ENCODE measurements around the gene PIK3C2G.

The PIK3C2G gene

DNA sequence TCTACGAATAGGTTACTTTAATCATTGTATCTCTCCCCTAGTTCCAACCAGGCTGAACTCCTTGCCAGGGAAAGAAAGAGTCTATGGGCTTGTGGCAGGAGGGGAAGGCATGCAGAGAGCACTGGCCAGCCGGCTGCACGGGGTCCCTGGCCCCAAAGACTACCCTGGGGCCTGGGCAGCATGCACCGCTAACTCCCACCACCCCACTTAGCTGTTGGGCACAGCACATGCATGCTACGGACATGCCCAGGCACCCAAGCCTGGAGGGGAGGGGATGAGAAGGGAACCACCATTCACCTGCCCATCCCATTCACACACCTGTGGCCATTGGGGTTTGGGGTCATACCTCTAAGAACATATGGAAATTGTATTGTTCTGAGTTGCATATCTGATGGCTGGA lies 94.1 kb downstream of the PIK3C2G start:
- DNase-seq: no peak

GRCh38 chr12:18358077-18358476 lies 96.8 kb downstream of the PIK3C2G start:
- DNase-seq: no peak

DNA sequence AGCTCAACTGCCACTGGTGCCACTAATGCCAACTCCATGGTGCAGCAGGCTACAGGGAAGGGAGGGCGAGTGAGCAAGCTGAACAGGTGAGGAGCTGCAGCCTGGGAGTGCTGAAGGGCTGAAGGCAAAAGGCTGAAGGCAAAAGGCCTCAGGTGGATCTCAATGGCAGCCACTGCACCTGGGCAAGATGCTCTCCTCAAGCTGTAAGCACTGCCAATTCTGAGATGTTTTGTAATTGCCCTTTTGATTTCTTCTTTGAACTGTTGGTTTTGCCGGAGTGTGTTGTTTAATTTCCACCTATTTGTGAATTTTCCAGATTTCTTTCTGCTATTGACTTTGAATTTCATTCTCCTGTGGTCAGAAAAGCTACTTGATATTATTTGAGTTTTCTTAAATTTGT lies 97.6 kb downstream of the PIK3C2G start:
- no peak for DNase-seq

GRCh38 chr12:18361433-18361832 lies 100.1 kb downstream of the PIK3C2G start:
- DNase-seq: no peak

GRCh38 chr12:18363321-18363720 lies 102.0 kb downstream of the PIK3C2G start:
- no peak for DNase-seq

DNA sequence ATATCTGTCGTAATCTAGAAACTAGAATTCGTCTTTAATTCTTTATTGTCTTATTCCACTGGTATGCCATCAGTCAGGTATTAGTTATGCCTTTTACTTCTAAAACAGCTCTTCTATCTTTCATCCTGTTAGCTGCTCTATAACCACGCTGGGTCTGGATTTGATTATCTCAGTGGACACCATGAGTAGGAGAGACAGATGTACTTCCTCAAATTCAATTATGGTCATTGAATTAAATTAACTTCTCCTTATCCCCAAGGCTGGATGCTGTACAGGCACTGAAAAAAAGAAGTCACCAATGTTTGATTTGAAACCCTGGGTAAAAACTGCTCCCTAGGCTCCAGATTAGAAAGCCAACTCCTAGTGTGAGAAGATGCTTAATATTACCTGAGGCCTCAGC lies 107.3 kb downstream of the PIK3C2G start:
- DNase-seq: no peak

GRCh38 chr12:18373181-18373580 lies 111.9 kb downstream of the PIK3C2G start:
- DNase-seq: no peak

DNA sequence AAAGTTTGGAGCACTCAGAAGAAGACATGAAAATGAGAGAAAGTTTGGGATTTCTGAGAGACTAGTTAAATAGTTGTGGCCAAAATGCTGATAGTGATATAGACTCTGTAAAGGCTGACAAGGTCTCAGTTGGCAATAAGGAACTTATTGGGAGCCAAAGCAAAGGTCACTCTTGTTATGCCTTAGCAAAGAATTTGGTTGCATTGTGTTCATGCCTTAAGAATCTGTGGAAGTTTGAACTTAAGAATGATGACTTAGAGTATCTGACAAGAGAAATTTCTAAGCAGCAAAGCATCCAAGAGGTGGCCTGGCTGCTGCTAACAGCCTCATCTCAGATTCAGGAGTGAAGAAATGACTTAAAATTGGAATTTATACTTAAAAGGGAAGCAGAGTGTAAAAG lies 113.8 kb downstream of the PIK3C2G start:
- DNase-seq: no peak

GRCh38 chr12:18375583-18375982 lies 114.3 kb downstream of the PIK3C2G start:
- no peak for DNase-seq

DNA sequence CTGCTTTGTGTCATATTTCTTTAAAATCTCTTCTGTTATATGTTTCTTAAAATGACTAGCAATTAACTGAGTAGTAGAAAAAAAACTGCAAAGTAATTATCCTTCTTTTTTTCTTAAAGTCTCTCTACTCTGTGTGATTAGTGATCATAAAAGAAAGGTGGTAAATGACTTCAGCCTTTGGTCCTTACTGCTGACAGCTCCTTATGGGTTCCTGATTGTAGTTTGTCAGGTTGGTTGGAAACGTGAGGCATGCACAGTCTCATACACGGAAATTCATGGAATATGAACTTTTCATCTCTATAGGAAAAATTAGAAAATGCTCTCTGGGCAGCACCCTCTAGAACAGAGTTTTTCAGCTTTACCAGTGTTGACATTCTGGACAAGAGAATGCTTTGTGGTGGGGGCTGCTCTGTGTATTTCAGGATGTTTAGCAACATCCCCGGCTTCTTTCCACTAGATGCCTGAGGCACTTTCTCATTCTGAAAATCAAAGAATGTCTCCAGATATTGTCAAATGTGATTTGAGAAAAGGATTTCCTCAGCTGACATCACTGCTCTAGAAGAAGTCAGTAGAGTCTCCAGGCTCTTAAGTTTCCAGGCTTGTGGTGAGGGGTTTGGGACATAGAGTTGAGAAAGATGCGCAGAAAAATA lies 121.0 kb downstream of the PIK3C2G start:
- no peak for DNase-seq

DNA sequence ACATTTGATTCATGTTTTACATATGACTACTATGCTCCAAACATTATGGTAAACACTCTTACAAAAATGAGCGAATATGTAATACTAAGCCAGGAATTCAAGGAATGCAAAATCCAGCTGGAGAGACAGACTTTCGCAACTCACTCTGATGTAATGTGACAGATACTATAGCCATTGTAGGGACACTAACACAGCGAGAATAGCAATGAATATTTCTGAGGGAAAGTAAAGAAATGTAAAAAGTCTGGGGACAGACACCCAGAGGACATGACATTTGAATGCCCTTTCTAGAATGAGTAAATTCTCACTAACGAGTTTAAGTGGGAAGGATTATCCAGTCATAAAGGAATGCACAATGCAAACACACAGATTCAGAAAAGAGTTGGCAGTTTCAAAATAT lies 121.9 kb downstream of the PIK3C2G start:
- DNase-seq: no peak

- DNase-seq: no peak
Measured at GRCh38 chr12:18387706-18388105, 126.4 kb downstream of the PIK3C2G start.

DNA sequence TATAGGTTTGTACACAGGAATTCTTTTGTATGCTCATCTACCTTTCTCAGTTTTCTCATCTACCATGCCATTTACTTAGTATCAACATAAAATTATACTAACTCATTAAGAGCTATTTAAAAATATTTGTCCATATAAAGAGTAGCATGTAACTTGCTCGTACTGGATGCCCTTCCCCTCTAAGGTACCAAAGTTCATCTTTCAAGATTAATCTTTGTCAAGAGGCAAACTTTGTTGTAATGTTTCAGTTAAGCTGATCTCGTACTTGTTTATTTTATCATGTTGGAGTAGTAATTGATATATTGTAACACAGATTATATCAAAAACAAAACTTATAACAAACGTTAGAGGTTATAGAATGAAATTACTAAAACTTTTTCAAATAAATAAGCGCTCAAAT lies 128.5 kb downstream of the PIK3C2G start:
- DNase-seq: no peak

- no peak for DNase-seq
Measured at GRCh38 chr12:18391151-18391550, 129.8 kb downstream of the PIK3C2G start.

- DNase-seq: no peak
Measured at GRCh38 chr12:18394742-18395141, 133.4 kb downstream of the PIK3C2G start.

DNA sequence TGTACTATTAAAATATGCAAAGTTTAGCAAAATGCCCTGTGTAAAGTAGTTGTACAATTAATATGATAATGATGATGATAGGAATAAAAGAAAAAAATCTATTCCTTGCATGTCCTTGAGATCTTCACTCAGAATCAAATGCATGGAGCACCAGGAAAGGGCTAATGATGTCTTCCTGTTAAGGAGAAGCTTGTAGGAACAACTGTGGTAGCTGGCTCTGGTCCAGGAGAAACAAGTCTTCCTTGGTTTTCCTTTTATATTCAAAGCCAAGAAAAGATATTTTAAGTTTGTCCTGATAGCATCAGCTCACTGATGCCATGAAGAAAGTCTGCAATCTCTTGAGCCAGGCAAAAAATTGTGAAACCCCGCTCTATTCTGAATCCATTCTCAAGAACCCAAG lies 138.9 kb downstream of the PIK3C2G start:
- DNase-seq: no peak

DNA sequence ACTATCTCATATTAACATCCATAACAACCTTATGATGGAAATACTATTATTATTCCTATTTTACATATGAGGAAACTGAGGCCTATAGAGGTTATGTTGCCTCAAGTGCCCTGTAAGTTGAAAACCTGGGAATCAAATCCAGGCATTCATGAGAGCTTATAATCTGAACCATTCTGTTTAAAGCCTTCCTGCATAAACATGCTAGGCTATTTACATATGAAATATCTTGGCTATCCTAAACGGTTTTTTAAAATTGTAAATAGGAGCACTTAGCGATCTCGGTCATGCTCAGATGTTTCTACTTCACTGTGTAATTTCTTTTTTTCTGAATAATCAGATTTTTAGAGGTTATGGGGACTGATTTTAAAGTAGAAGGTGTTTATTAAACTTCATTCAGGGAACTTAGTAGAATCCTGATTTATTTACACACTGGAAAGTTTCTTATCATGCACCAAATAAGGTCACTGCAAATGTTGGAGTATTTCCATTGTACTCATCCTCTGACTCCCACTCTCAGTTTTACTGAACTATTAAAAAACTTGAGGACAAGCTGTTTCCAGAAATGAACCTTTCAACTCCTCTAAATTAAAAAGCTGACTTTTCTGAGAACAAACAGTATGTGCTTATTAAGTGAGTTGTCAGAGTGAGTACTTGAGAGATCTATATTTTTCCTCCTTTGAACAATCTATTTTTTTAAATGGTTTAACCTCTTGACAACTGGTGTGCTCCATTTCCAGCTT lies 141.7 kb downstream of the PIK3C2G start:
- DNase-seq: no peak

DNA sequence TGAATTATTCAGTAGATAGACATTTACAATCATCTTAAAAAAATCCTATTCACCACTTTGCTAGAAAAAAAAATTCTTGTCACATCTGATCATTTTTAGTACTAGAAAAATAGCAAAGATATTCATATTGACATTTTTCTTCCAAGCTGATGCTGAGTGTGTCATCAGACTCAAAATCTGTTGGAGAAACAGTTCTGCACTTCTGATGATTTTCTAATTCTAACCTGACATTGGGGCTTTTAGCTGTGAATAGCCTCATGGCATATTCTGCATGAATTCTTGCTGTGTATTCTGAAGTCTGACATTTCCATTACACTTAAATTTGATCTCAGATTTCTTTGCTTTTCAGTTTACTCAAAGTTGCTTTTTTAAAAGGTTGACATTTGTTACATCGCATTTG lies 150.1 kb downstream of the PIK3C2G start:
- no peak for DNase-seq

DNA sequence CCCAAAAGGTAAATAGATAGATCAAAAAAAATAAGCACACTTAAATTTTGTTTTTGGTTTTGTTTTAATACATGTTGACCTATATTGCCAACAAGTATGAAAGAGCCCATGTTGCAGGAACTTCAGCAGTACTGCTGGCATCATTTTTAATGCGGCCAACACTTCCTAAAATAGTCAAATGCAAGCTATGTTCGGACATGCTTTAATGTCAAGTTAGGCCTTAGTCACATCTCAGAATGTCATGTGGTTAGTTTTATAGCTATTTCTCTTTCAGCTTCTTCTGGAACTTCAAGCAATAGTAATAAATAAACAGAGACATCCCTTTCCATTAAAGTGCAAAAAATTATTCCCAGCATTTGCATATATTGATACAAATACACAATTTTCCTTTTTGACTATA lies 153.4 kb downstream of the PIK3C2G start:
- no peak for DNase-seq

DNA sequence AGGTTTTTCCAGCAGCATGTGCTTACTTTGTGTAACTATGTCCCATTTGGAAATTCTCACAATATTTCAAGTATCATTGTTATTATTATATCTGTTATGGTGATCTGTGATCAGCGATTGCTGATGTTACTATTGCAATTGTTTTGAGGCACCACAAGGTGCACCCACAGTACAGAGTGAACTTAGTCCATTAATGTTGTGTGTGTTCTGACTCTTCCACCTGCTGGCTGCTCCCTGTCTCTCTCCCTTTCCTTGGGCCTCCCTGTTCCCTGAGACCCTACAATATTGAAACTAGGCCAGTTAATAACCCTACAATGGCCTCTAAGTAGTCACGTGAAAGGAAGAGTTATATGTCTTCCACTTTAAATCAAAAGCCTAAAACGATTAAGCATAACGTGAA lies 153.9 kb downstream of the PIK3C2G start:
- no peak for DNase-seq

GRCh38 chr12:18416412-18416811 lies 155.1 kb downstream of the PIK3C2G start:
- DNase-seq: no peak

DNA sequence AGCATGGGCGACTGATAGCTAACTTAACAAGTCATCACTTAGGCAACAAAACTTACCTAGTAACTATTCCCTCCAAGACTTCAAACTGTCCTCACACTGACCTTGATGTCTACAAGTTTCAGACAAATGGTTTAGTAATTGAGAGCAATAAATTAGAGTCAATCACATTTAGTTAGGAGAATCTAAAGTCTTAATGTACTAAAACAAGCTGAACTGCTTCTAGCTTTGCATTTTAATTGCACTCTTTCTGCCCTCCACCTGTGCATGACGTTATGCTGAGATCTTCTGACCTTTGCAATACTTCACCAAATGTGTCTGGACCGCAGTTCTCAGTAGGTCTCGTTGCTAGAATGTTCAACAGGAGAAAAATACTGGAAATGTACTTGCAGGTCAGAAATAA lies 158.0 kb downstream of the PIK3C2G start:
- DNase-seq: no peak

DNA sequence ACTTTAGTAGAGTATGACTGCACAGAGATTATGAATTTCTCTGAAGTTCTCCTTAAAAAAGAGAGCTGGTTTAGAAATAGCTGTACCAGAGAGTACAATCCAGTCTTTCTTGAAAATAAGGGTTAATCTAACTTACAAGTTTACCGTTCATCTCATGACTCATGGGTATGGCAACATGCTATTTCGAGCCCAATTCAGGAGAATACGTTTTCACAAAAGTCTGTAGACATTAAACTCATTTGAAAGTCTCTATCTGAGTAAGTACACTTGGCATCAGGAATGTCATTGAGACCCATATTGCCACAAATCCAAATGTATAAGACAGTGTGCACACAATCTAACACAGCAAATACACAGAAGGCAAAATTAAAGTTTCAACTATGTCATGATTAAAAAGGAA lies 160.5 kb downstream of the PIK3C2G start:
- no peak for DNase-seq

GRCh38 chr12:18422871-18423270 lies 161.6 kb downstream of the PIK3C2G start:
- no peak for DNase-seq

- no peak for DNase-seq
Measured at GRCh38 chr12:18424857-18425256, 163.5 kb downstream of the PIK3C2G start.
